K562 (cell line): ENCODE data around the gene CCNI.

Source experiments
- CHD2 ChIP-seq: IDR thresholded peaks from 2 replicates; pipeline ENCODE4 v1.6.1; 2011; ENCODE audit warnings: low read depth, low read length
- CREB1 ChIP-seq, 2 experiments: sonication (generic) in 1 of 2; formaldehyde crosslinking in 1 of 2; IDR thresholded peaks; 2 replicates each; pipeline versions ENCODE4 v1.6.1 to v1.8.0; 2012 to 2022; ENCODE audit warnings: inconsistent platforms in 1 of 2, mild to moderate bottlenecking in 1 of 2, missing genetic modification reagents in 1 of 2, moderate library complexity in 1 of 2
- EZH2 ChIP-seq: IDR thresholded peaks from 2 replicates; pipeline ENCODE4 v1.6.1; 2012; ENCODE audit warnings: low read depth, mild to moderate bottlenecking, inconsistent platforms, low read length, borderline replicate concordance
- HCFC1 ChIP-seq: IDR thresholded peaks from 2 replicates; pipeline ENCODE4 v1.6.1; 2012; ENCODE audit warnings: low read depth, low read length, improper control_type of control experiment
- JUND ChIP-seq, 2 experiments: IDR thresholded peaks; 2 replicates in 1 of 2; 3 replicates in 1 of 2; pipeline ENCODE4 v1.6.1; 2011; ENCODE audit warnings: borderline replicate concordance in 2 of 2, low read depth in 2 of 2, low read length in 2 of 2, improper control_type of control experiment in 1 of 2, missing biosample characterization in 1 of 2, missing genetic modification characterization in 1 of 2, missing genetic modification reagents in 1 of 2
- RNF2 ChIP-seq: sonication (generic); IDR thresholded peaks from 2 replicates; pipeline ENCODE4 v1.6.1; 2016
- TAF9B ChIP-seq: fragments of 450-650 bp; IDR thresholded peaks from 2 replicates; pipeline ENCODE4 v1.6.1; 2018; ENCODE audit warnings: mild to moderate bottlenecking; ENCODE audit not compliant: partially characterized antibody
- ZBTB1 ChIP-seq: sonication (generic); formaldehyde crosslinking; IDR thresholded peaks from 2 replicates; pipeline ENCODE4 v1.8.1; 2023; ENCODE audit warnings: missing genetic modification reagents, low read depth, mild to moderate bottlenecking, borderline replicate concordance
- ZKSCAN1 ChIP-seq: fragments of 150-350 bp; IDR thresholded peaks from 2 replicates; pipeline ENCODE4 v1.6.1; 2016; ENCODE audit warnings: low read depth, low read length
- TF ChIP-seq, protein P1 (sequence below), 3 experiments: IDR thresholded peaks in 2 of 3; conservative IDR thresholded peaks in 1 of 3; 2 replicates each; pipeline ENCODE4 v1.5.1; 2011 to 2012; ENCODE audit warnings: low read length in 3 of 3, mild to moderate bottlenecking in 3 of 3, control low read depth in 2 of 3, improper control_type of control experiment in 1 of 3, inconsistent platforms in 1 of 3, low read depth in 1 of 3, mixed read lengths in 1 of 3, moderate library complexity in 1 of 3; ENCODE audit not compliant: insufficient read depth in 2 of 3

DNA sequence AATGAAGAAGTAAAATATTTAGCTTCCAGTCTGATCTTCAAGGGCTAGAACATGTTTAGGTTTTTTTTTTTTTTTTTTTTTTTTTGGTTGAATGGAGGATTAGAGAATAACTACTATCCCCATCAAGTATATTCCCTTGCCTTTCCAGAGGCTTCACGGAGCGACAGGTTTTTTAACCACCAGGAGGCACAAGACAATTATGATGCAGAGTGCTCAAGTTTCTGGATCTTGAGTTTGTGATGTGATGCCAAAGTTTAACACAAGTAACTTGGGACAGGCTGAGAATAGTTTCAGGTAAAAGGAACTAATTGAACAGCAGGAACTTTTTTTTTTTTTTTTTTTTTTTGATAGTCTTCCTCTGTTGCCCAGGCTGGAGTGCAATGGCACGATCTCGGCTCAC lies 30.3 kb downstream of the CCNI start:
- no peak for TF ChIP-seq CREB1 (IDR thresholded peaks at IDR 0.05)
- TF ChIP-seq CREB1 (CRISPR knock-in tag; IDR thresholded peaks at IDR 0.05) = no peak
- no peak for TF ChIP-seq EZH2
- TF ChIP-seq JUND (IDR thresholded peaks at IDR 0.05; ENCODE audit: borderline replicate concordance, low read depth, low read length) = no peak
- TF ChIP-seq JUND (tag; IDR thresholded peaks at IDR 0.05; ENCODE audit: borderline replicate concordance, low read depth, low read length) = no peak
- TF ChIP-seq, protein P1, sequence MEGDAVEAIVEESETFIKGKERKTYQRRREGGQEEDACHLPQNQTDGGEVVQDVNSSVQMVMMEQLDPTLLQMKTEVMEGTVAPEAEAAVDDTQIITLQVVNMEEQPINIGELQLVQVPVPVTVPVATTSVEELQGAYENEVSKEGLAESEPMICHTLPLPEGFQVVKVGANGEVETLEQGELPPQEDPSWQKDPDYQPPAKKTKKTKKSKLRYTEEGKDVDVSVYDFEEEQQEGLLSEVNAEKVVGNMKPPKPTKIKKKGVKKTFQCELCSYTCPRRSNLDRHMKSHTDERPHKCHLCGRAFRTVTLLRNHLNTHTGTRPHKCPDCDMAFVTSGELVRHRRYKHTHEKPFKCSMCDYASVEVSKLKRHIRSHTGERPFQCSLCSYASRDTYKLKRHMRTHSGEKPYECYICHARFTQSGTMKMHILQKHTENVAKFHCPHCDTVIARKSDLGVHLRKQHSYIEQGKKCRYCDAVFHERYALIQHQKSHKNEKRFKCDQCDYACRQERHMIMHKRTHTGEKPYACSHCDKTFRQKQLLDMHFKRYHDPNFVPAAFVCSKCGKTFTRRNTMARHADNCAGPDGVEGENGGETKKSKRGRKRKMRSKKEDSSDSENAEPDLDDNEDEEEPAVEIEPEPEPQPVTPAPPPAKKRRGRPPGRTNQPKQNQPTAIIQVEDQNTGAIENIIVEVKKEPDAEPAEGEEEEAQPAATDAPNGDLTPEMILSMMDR (IDR thresholded peaks at IDR 0.05 in 2 of 3, conservative IDR thresholded peaks at IDR 0.05 in 1 of 3; ENCODE audit: insufficient read depth in 2 of 3, low read depth in 1 of 3, low read length in 3 of 3) = peak; percentile 12 to 29 (median 18); a peak in 2 of 6 replicates
- TF ChIP-seq CHD2 = no peak
- TF ChIP-seq TAF9B = no peak
- no peak for TF ChIP-seq ZKSCAN1
- TF ChIP-seq RNF2 = no peak
- TF ChIP-seq ZBTB1 (CRISPR knock-in tag) = no peak
- TF ChIP-seq HCFC1 = no peak
